Right renal cortex interstitium (tissue), 3 donors: Measurements from ENCODE around the gene DYNLT4. TPM values are rescaled to one million over a fixed set of nuclear protein-coding genes. Genes with fewer than 3 reads are reported as not detected.
"Not testable (repeated sequence)": the region's sequence is repeated elsewhere in the genome, so short reads cannot be mapped to it uniquely, and the experiment has no call there.

ENCODE experiments used
- DNase-seq, 3 donors: peaks; one replicate each; pipeline ENCODE4 v3.0.0-alpha.2; 2013; ENCODE audit warnings: low read depth in 3 of 3, low spot score in 2 of 3
- polyA plus RNA-seq, 3 donors: library from polyadenylated mRNA; unstranded; fragments of 120-200 nt; gene quantifications; one replicate each; pipeline ENCODE4 v1.2.1, GENCODE V29; 2013; ENCODE audit not compliant: insufficient read length in 3 of 3

DYNLT4 gene
- polyA plus RNA-seq, 3 donors = not detected

DNA sequence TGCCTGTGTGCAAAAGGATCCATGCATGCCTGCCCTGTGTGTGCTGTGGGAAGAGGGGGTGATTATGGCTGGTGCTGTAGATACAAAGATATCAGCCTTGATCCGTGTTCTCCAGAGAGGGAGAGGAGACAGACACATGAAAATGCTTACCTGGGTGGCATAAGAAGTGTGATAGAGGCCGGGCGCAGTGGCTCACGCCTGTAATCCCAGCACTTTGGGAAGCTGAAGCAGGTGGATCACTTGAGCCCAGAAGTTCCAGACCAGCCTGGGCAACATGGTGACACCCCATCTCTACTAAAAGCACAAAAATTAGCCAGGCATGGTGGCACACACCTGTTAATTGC is 3.6 kb upstream of the DYNLT4 start:
- DNase-seq = not testable (repeated sequence)

DNA sequence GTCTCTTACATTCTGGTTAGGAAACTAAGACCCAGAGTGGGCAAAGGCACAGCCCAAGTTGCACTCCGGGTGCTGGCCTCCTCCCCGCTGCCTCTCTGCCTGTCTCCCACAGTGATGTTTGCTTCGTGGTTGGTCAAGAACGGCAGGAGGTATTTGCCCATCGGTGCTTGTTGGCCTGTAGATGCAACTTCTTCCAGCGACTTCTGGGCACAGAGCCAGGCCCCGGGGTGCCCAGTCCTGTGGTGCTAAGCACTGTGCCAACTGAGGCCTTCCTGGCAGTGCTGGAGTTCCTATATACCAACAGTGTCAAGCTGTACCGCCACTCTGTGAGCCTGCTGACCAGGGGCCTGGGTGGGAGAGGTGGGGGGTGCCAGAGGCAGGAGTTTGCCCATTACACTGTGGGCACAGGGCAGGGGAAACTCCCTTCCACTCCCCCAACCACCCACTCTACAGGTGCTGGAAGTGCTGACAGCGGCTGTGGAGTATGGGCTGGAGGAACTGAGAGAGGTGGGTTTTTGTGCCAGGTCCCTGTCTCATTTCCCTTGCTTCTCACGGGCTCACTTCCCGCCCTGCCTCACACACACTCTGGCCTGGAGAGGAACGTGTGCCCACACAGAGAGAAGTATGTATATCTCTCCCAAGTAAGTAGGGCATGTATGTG is 3.1 kb upstream of the DYNLT4 start:
- no peak for DNase-seq

DNA sequence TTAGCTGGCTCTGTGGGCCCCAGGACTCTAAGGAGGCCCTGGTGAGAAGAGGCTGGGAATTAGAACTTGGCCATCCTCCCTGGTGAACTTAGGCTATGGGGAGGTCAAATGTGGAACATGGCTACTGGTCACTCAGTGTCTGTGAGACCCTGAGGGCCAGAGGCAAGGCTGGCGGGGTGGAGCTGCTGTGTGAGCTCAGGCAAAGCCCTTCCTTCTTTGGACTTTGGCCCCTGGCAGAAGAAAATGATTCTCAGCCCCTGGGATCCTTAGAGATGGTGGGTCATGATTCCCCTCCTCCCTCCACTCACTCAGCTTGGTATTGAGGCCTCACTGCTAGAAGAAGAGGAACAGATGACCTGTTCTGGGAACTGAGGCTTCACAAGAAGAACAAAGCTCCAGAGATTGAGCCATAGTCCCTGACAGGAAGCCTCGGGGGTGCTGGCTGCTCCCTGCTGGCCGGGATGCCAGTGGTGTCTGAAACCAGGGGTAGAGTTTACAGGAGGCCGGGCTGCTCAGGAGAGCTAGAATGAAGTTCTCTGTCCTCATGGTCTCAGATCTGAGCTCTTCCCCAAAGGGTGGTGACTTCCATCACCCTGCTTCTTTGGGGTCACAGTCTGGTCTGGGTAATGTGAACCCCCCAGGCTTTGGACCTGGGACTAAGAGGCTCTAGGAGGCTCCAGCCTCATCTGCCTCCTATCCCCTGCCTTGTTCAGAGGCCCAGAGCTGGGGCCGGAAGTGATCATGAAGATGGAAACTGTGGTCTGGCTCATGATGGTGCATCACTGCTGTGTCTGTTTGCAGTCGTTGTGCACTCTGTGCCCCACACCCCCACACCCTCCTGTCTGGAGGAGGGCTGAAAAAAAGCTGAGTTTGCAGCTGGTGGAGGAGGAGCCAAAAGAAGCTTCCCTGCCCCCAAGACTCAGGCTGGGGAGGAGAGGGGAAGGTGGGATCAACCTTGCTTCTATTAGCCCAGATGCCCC is 2.1 kb upstream of the DYNLT4 start:
- DNase-seq = no peak

DNA sequence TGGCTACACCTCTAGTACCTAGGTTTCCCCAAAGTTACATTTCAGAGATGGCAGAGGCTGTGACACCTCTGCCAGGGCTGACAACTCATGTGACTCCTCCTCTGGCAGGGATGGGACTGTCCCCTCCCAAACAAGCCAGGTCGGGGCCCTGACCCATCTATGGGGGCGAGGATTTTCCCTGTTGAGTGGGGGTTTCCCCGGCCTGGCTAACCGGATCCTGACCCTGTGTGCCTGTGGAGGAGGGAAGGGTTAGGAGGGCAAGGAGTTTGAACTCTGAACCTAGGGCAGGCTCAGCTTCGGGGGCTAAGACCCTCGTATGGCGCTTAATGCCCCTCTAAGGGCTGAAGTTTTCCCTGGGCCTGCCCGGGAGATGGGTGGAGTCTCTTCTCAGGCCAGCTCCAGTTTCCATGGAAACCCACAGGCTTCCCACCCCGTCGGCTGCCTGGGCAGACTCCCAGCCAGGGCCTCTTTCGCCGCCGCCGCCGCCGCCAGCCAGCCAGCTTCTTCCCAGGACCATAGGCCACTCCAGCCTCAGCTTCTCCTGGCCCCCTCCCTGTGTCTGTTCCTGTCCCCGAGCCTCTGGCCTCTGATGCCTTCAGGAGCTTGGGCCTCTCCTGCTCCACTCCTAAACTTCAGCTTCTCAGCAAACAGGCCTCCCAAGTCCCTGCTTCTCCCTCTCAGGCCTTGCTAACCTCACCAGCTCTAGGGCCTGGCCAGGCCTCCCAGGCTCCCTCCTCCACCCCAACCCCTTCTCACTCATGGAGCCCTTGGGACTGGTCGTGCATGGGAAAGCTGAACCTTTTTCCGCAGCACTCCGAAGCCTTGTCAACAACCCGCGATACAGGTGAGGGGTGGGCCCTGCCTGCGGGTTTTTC is 1.1 kb upstream of the DYNLT4 start, which contains the start of gene BTBD19:
Gene BTBD19, plus strand, starts transcription at position 461 of the 875 bp plus-strand sequence. Its CDS starts 298 bp downstream, at position 759.
- DNase-seq = peak in 1 of 3 donors; percentile 79

DNA sequence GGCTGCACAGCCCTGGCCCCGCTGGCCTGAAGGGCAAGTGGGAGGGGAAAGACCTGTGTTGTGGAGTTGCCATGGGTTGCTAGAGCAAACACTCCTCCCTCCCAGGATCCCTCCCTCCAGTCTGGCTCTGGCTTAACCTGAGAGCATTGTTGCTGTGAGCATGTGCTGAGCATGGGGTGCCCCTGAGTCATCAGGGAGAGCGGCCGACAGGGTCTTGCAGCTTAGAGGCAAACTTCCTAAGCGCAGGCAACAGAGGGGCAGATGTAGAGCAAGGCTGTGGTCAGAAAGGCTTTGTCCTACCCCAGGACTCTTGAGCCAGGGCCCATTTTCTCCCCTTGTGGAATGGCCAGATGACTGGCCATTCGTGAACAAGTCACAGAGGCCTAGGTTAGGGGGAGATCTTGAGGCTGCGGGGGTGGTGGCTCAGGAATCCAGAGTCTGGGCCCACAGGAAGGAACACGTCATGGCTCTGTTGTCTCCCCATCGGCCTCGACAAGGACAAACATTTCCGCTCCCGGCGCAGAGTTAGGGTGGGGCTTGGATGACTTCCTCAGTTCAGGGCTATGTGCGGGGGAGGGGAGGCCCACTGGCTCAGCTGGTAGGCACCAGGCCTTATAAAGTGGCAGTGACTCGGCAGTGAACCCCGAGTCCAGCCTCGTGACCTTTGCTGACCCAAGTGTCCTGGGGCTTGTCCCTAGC is 362 bp upstream of the DYNLT4 start:
- DNase-seq = peak; percentile 78 to 84 (median 82)

DNA sequence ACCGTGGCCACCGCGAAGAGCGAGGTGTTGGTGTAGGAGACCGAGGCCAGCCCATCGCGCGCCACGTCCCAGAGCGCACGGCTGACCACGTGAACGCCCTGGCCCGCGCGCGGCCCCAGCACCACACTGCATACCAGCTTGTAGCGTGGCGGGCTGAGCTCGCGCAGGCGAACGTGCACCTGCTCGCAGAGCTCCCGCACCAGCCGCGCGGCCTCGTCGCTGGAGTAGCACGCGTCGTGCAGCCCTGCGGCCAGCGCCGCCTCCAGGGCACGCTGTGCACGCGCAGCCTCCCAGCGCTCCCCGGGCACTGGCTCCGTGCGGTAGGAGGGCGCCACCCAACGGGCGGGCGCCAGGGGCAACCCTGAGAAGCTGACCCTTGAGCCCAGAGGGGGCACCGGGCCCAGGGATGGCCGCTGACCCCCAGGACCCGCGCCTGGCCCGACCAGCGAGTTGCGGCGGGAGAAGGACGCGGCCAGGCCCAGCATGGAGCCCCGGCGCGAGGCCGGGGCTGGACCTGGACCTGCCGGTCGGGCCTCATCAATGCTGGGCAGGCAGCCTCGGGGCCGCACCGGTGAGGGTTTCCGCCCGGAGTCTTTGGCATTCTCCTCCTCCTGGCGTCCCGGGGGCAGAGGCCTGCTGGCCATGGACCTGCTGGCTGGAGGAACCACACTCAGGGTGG is 987 bp downstream of the DYNLT4 start:
- no peak for DNase-seq

DNA sequence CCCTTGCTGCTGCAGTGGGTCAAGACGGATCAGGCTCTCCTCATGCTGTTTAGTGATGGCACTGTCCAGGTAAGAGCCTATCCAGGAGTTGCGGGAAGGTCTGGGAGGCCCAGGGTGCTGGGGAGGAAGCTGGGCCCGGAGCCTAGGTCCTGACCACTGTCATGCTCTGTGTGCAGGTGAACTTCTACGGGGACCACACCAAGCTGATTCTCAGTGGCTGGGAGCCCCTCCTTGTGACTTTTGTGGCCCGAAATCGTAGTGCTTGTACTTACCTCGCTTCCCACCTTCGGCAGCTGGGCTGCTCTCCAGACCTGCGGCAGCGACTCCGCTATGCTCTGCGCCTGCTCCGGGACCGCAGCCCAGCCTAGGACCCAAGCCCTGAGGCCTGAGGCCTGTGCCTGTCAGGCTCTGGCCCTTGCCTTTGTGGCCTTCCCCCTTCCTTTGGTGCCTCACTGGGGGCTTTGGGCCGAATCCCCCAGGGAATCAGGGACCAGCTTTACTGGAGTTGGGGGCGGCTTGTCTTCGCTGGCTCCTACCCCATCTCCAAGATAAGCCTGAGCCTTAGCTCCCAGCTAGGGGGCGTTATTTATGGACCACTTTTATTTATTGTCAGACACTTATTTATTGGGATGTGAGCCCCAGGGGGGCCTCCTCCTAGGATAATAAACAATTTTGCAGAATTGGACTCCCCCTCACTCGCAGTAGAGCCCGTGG is 1.7 kb downstream of the DYNLT4 start:
- no peak for DNase-seq

DNA sequence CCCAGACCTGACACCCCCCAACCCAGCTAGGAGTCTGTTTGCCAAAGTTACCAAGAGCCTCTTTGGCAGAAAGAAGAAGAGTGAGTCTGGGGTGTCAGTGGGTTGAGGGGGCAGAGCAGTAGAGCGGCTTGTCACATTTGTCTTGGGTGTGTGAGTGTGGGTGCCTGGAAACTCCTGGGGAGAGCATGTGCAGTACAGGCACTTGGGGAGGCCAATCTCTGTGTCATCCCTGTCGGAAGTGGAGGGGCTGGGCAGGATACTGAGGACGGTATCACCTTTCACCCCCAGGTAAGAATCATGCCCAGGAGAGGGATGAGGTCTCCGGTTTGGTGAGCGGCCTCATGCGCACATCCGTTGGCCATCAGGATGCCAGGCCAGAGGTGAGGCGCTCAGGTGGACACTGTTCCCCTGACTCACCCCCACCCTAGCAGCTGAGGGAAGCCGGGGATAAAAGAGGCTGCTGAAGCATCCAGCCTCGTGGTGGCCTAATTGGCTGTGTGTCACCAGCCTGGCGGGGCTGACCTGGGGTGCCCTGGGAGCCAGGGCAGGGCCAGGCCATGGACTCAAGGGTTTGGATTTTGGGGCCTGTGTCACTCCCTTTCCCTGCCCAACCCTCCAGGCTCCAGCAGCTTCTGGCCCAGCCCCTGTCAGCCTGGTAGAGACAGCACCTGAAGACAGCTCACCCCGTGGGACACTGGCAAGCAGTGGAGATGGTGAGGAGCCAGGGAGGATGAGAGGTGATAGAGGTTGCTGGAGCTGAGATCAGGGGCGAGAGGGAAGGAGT is 3.6 kb downstream of the DYNLT4 start:
- no peak for DNase-seq

DNA sequence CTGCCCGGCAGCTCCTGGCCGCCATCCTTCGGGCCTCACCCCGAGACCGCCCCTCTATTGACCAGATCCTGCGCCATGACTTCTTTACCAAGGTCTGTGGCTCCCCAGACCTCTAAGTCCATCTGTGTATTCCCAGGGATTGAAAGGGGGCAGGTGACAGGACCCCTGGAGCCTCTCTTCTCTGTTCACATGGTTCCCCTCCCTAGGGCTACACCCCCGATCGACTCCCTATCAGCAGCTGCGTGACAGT is 4.2 kb downstream of the DYNLT4 start:
- DNase-seq = no peak

DNA sequence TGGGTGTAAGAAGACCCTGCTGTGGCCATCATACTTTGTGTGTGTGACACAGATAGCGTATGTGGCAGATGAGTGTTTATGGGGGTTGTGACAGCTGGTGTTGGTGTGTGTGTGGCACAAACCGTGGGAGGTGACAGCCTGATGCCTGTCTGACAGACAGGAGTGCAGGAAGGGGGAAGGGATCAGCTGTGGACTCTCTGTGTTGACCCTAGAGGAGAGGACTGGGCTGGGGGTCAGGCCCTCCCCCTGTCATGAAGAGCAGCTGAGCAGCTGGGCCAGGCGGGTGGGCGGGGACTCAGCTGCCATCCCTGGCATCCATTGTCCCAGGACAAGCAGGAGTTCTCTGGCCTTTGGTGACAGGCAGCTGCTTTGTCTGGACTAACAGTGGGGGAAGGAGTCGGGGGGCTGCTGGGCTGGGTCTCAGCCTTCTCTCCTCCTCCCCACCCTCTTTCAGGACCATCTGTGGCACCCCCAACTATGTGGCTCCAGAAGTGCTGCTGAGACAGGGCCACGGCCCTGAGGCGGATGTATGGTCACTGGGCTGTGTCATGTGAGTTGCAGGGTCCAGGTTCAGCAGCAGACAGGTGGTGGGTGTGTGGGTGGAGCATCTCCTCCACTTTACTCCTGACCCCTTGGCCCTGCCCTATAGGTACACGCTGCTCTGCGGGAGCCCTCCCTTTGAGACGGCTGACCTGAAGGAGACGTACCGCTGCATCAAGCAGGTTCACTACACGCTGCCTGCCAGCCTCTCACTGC is 4.7 kb downstream of the DYNLT4 start:
- DNase-seq = no peak

DNA sequence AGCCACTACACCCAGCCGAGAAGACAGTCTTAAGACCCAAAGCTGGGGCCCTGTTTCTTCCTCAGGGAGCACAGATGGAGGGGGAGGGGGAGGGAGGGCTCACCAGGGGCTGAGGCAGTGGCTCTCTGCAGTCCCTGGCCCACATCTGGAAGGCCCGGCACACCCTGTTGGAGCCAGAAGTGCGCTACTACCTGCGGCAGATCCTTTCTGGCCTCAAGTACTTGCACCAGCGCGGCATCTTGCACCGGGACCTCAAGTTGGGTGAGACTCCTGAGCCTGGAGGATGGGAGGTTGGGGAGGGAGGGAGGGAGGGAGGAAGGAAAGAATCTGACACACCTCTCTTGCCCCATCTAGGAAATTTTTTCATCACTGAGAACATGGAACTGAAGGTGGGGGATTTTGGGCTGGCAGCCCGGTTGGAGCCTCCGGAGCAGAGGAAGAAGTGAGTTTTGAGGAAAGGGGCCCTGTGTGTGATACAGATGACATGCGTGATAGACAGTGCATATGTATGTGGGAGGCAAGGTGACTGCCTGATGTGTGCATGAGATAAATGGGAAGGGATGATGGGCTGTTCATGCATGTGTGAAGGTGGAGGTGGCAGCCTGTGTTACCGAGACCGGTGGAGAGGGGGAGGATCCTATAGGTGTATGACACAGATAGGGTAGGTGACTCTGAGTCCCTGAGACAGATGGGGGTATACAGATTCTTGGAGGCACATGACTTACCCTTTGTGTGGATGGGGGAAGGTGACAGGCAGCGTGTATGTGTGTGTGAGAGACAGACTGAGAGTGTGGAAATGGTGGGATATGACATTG is 5.5 kb downstream of the DYNLT4 start:
- no peak for DNase-seq

DNA sequence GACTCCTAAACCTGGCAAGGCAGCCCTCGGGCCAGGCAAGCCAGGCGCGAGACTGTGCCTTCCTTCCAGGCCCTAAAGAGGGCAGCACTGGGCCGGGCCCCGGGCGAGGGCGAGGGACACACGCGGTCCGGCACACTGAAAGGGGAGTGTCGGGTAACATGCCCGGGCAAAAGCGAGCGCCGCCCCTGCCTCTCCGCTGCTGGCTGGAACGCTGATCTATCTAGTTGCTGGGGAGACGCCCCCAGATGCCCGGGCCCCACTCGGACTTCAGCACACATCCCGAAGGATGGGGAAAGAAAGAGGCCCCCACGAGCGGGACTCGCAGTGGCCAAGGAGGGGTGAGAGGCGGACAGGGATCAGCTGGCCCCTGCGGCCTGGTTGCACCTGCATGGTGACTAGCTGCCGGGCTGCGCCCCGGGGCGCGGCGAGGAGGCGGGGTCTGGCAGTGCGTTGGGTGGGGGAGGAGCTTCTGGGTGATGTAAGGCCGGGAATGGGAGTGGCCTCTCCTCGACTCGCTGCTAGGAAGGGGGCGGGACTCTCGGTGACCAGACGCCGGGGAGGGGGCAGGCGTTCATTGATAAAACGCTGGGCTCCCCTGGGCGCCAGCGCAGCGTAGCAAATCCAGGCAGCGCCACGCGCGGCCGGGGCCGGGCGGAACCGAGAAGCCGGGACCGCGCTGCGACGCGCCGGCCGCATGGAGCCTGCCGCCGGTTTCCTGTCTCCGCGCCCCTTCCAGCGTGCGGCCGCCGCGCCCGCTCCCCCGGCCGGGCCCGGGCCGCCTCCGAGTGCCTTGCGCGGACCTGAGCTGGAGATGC is 7.2 kb downstream of the DYNLT4 start, which contains the start of gene PLK3:
Gene PLK3, plus strand, starts transcription at position 608 of the 815 bp plus-strand sequence. Its CDS starts 87 bp downstream, at position 695.
- DNase-seq = peak; percentile 88 to 95 (median 94)

DNA sequence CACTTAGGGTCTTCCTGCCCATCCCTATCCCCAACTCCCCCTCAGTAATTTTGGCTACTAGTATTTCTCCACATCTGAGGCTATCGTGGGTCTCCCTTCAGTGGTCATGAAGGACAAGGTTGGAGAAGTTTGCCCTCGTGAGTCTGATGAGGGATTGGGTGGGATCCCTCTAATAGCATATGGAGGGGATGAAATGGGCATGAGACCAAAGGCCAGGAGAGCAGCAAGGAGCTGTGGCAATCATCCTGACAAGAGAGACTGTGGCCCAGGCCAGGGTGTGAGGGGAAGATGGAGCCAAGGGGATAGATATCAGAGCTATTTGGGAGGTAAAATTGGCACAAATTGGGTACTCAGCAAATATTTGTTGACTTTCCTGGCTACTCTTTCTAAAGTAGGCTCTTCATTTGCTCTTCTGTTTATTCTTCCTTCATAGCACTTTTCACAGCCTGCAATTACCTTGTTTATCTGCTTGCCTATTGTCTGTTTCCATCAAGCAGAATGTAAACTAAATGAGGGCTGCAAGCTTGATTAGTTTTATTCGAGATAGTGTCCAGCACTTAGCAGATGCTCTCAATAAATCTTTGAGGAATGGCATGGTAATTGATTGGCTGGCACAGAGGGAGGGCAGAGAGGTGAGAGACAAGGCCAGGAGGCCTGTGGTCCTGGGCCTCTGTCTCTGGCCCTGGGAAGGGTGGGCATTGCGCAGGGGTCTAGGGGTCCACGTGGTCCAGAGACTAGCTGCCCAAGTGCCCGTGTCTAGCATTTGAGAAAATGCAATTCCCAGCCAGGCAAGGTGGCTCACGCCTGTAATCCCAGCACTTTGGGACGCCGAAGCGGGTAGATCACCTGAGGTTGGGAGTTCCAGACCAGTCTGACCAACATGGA is 8.4 kb downstream of the DYNLT4 start:
- DNase-seq = no peak

DNA sequence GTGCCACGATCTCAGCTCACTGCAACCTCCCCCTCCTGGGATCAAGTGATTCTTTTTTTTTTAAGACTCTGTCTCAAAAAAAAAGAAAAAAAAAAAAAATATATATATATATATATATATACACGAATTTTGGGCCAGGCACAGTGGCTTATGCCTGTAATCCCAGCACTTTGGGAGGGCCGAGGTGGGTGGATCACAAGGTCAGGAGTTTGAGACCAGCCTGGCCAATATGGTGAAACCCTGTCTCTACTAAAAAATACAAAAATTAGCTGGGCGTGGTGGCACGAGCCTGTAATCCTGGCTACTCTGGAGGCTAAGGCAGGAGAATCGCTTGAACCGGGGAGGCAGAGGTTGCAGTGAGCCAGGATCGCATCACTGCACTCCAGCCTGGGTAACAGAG is 9.3 kb downstream of the DYNLT4 start:
- not testable (repeated sequence) for DNase-seq
